ENCODE results near the gene INSYN2A. TPM values are rescaled to one million over a fixed set of nuclear protein-coding genes. Genes with fewer than 3 reads are reported as not detected.

INSYN2A gene
- total and polyA plus RNA-seq, 2 experiments from 2014 or later, result 0.28 to 1.3 TPM

GRCh38 chr10:127221281-127221680 is 24.9 kb upstream of the INSYN2A start:
- H4K20me1 ChIP-seq (replicated peaks; ENCODE audit: insufficient read depth), result no peaks in the 10 kb centered on the region
- H3K4me3 Mint-ChIP-seq, result no peak overlapping the region
- ATAC-seq (no peak), DNase-seq (ENCODE audit: low spot score) (no peak)
- peaks cover 5% of the 10 kb centered on the region for H3K27me3 Mint-ChIP-seq (ENCODE audit: insufficient read depth, low read depth, poor library complexity)
- H3K79me2 ChIP-seq (replicated peaks; ENCODE audit: insufficient read depth), result no peaks in the 10 kb centered on the region
- no peaks in the 10 kb centered on the region for H3F3A ChIP-seq (replicated peaks; ENCODE audit: low read depth)
- H3K27ac ChIP-seq (ENCODE audit: low read depth), result no peak overlapping the region
- H3K36me3 Mint-ChIP-seq (ENCODE audit: low read depth), result peaks cover 10% of the 10 kb centered on the region
- no peak overlapping the region for H3K4me2 ChIP-seq
- H3K4me3 ChIP-seq, result no peak overlapping the region
- H3K36me3 ChIP-seq (ENCODE audit: insufficient read depth), result no peaks in the 10 kb centered on the region
- H3K9me3 Mint-ChIP-seq, result peaks cover 5% of the 10 kb centered on the region; the same call in 1 of the 3 replicates
- H3K27me3 ChIP-seq (ENCODE audit: insufficient read depth), result no peaks in the 10 kb centered on the region
- no peak overlapping the region for H2AFZ ChIP-seq
- H3K27ac Mint-ChIP-seq, result no peak overlapping the region
- no peak for TF ChIP-seq EZH2phosphoT487 (IDR thresholded peaks at IDR 0.05; ENCODE audit: unreplicated experiment)
- no peak for TF ChIP-seq STAT1 (IDR thresholded peaks at IDR 0.05; ENCODE audit: unreplicated experiment)
- no peak for TF ChIP-seq CREB1 (CRISPR knock-in tag; IDR thresholded peaks at IDR 0.05; ENCODE audit: low read depth)
- no peak for TF ChIP-seq CTCF (conservative IDR thresholded peaks at IDR 0.05; ENCODE audit: low read depth in 2 of 2)
- no peak for TF ChIP-seq ETS1 (IDR thresholded peaks at IDR 0.05)
- 0 out of 2 replicates have a peak, but pooled peaks cover 14% of the 10 kb centered on the region for H3K9me2 ChIP-seq (ENCODE audit: insufficient read depth)
- H3K4me1 ChIP-seq (ENCODE audit: insufficient read depth), result peaks cover 18% of the 10 kb centered on the region
- peaks cover 11% of the 10 kb centered on the region for H3K4me1 Mint-ChIP-seq

GRCh38 chr10:127218658-127219057 is 22.3 kb upstream of the INSYN2A start:
- ATAC-seq (no peak), DNase-seq (ENCODE audit: low spot score) (no peak)
- Histone ChIP-seq H3K36me3 (ENCODE audit: insufficient read depth) (no peaks in the 10 kb centered on the region), H3K27me3 (ENCODE audit: insufficient read depth) (no peaks in the 10 kb centered on the region), H3K9me2 (ENCODE audit: insufficient read depth) (0 out of 2 replicates have a peak, but pooled peaks cover 14% of the 10 kb centered on the region), H3F3A (replicated peaks; ENCODE audit: low read depth) (no peaks in the 10 kb centered on the region), H2AFZ (no peak overlapping the region), H3K27ac (ENCODE audit: low read depth) (no peak overlapping the region), H3K4me2 (no peak overlapping the region), H3K79me2 (replicated peaks; ENCODE audit: insufficient read depth) (no peaks in the 10 kb centered on the region), H3K4me3 (no peak overlapping the region), H4K20me1 (replicated peaks; ENCODE audit: insufficient read depth) (no peaks in the 10 kb centered on the region), H3K4me1 (ENCODE audit: insufficient read depth) (peaks cover 33% of the 10 kb centered on the region)
- Mint-ChIP-seq H3K4me3 (no peak overlapping the region), H3K27me3 (ENCODE audit: insufficient read depth, low read depth, poor library complexity) (peaks cover 5% of the 10 kb centered on the region), H3K36me3 (ENCODE audit: low read depth) (peaks cover 10% of the 10 kb centered on the region), H3K9me3 (peaks cover 5% of the 10 kb centered on the region; the same call in 1 of the 3 replicates), H3K4me1 (peaks cover 26% of the 10 kb centered on the region), H3K27ac (no peak overlapping the region)
- TF ChIP-seq CREB1 (CRISPR knock-in tag; IDR thresholded peaks at IDR 0.05; ENCODE audit: low read depth), result no peak
- TF ChIP-seq CTCF (conservative IDR thresholded peaks at IDR 0.05; ENCODE audit: low read depth in 2 of 2), result no peak
- no peak for TF ChIP-seq POLR2AphosphoS5 (IDR thresholded peaks at IDR 0.05; ENCODE audit: low read depth)
- TF ChIP-seq ZNF462 (CRISPR knock-in tag; IDR thresholded peaks at IDR 0.05), result no peak
- no peak for TF ChIP-seq ETS1 (IDR thresholded peaks at IDR 0.05)
- no peak for TF ChIP-seq EZH2phosphoT487 (IDR thresholded peaks at IDR 0.05; ENCODE audit: unreplicated experiment)

Measured in GM23338 (cell line).